HG03095 (cell line): ENCODE measurements around the gene ZNF8.

ENCODE experiments used
- ATAC-seq: cut with Tn5 transposase; IDR thresholded peaks from one replicate; pipeline ENCODE4 v1.9.1; 2021; ENCODE audit warnings: moderate library complexity; ENCODE audit not compliant: unreplicated experiment

The ZNF8 gene

GRCh38 chr19:58334691-58335249 lies 56.0 kb downstream of the ZNF8 start:
- no peak for ATAC-seq

GRCh38 chr19:58335630-58336029 lies 56.9 kb downstream of the ZNF8 start:
- no peak for ATAC-seq

- no peak for ATAC-seq
These were observed 57.5 kb downstream of the ZNF8 start for GRCh38 chr19:58336216-58336615.

- no peak for ATAC-seq
These were observed 58.1 kb downstream of the ZNF8 start for GRCh38 chr19:58336820-58337219.

GRCh38 chr19:58338336-58338735 lies 59.6 kb downstream of the ZNF8 start:
- ATAC-seq = no peak

GRCh38 chr19:58338825-58339558 lies 60.2 kb downstream of the ZNF8 start:
- no peak for ATAC-seq

GRCh38 chr19:58345558-58345957 lies 66.8 kb downstream of the ZNF8 start:
- no peak for ATAC-seq

GRCh38 chr19:58346961-58347929 lies 68.5 kb downstream of the ZNF8 start:
- ATAC-seq = peak; percentile 75

- peak; percentile 7 for ATAC-seq
These were observed 69.3 kb downstream of the ZNF8 start for GRCh38 chr19:58348080-58348479.

GRCh38 chr19:58349590-58349989 lies 70.8 kb downstream of the ZNF8 start:
- no peak for ATAC-seq

- ATAC-seq = no peak
These were observed 71.5 kb downstream of the ZNF8 start for GRCh38 chr19:58350001-58350861.

- no peak for ATAC-seq
These were observed 72.3 kb downstream of the ZNF8 start for GRCh38 chr19:58350871-58351557.

GRCh38 chr19:58351558-58351878 lies 72.8 kb downstream of the ZNF8 start:
- no peak for ATAC-seq

- ATAC-seq = no peak
These were observed 73.4 kb downstream of the ZNF8 start for GRCh38 chr19:58351990-58352755.
